HG03175 (cell line): ENCODE measurements around the gene IRAK3.
A peak's percentile ranks its signal among the peaks of the same experiment; 100 is the strongest.

ENCODE experiments used
- ATAC-seq: cut with Tn5 transposase; IDR thresholded peaks from one replicate; pipeline ENCODE4 v1.9.1; 2021; ENCODE audit warnings: mild to moderate bottlenecking, moderate library complexity; ENCODE audit not compliant: unreplicated experiment

Gene IRAK3

DNA sequence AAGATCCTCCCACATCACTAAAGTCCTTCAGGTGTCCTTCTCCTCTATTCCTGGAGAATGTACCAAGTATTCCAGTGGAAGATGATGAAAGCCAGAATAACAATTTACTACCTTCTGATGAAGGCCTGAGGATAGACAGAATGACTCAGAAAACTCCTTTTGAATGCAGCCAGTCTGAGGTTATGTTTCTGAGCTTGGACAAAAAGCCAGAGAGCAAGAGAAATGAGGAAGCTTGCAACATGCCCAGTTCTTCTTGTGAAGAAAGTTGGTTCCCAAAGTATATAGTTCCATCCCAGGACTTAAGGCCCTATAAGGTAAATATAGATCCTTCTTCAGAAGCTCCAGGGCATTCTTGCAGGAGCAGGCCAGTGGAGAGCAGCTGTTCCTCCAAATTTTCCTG is 58.7 kb downstream of the IRAK3 start:
- ATAC-seq, result no peak

DNA sequence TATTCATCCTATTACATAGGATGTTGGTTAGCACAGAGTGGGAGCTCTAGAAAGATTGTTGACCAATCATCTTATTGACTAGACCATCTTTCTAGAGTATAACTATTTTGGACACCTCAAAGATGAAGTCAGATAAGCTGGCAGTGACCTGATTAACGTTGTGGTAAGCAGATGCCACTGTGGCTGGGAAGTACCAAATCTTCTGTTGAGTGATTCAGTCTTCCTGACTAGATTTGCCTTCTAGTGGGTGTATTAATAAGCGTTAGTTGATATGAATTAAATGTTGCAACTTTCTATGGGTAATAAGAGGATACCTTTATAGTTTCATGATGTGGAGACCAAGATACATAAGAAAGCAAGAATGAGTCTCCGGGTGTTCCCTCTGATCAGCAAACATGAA is 62.0 kb downstream of the IRAK3 start:
- ATAC-seq, result no peak

DNA sequence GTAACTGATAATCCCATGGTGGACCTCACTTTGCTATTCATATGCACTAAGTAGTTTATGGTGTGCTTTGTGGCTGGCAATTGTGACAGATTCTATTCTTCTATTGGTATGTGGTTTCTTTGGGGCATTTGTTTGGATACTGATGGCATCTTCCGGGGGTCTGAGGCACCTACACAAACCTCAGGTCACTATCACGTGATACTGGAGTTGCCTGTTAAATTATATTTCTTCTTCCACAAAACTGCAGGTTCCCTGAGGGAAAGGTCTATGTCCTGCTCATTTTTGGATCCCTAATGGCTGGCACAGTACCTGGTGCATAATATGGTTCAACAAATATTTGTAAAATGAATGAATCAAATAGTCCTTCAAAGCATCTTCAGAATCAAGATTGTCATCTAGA is 63.8 kb downstream of the IRAK3 start:
- ATAC-seq, result no peak

DNA sequence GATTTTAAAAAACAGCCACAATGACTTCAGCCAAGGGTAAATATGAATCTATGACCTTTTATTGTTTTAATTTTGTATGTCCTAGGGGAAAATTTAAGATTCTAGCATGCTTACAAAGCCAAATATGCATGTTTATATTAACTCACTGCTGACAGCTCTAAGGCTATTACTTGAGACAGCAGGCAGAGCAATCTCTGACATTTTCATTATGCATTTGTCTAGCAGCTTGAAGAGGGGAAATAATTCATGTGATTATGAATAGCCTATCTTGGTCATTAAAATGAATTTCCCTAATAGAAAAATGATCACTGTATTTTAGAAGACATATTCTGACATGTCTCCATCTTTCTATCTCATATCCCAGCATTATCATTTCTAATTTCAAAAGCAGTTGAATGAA is 66.7 kb downstream of the IRAK3 start:
- no peak for ATAC-seq

DNA sequence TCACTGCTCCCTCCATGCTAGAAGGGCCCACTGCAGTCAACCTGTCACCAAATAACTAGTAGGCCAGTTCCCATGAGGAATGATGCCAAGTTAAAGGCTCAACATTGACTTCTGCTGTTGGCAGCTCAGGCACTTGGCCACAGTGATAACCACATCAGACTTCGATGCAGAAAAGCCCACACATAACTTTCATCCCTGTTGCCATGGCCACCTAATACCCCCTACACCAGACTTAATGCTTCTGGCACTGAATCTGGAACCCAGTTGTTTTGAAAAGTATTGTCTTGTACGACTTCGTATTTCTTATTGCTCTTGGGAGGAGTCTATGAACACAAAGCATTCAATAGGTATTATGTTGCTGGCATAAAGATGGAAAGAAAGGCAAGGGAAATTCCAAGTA is 69.0 kb downstream of the IRAK3 start:
- no peak for ATAC-seq

DNA sequence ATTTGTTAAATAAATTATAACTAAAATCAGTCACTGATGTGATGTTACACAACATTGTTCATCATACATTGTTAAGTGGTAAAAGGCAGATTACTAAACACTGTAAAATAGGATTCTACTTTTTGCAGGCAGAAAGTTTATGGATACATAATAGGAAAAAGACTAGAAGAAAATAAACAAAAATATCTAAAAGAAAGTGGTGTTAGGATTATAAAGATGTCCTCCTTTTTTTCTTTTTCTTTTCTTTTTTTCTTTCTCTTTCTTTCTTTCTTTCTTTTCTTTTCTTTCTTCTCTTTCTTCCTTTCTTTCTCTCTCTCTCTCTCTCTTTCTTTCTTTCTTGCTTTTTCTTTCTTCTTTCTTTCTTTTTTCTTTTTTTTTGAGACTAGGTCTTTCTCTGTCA is 73.7 kb downstream of the IRAK3 start:
- ATAC-seq, result no peak

DNA sequence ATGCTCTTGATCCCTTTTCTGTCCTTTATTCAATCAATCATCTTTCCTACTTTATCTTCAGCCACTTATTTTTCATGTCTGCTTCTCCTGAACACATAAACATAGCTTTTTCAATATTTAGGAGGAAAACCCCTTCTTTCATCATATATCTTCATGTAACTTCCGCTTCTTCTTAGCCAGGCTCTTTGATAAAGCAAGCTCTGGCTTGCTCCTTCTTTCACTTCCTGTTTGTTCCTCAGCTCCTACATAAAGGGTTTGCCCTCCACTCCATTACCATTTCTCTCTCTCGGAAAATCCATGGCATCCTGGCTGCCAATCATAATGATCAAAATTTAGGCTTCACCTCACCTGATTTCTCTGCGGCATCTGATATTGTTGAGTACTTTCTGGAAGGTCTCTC is 79.5 kb downstream of the IRAK3 start:
- ATAC-seq, result no peak

DNA sequence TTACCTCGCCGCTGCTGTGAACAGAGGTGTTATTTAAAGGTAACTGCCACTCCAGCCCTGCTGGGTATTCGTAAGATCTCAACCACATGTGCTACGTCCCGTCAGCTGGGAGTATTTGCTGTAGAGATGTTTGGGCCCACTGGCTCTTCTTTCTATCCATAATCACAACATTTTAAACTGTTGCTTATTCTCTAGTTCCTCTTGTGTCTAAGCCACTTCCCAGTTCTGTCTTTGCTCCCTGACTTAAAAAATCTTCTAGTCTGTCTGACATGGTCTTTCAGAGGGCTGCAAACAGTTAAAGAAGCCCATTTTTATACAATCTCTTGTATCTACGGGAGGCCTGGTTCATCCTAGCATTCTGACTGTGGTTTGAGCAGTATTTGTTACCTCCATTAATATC is 80.1 kb downstream of the IRAK3 start:
- no peak for ATAC-seq

DNA sequence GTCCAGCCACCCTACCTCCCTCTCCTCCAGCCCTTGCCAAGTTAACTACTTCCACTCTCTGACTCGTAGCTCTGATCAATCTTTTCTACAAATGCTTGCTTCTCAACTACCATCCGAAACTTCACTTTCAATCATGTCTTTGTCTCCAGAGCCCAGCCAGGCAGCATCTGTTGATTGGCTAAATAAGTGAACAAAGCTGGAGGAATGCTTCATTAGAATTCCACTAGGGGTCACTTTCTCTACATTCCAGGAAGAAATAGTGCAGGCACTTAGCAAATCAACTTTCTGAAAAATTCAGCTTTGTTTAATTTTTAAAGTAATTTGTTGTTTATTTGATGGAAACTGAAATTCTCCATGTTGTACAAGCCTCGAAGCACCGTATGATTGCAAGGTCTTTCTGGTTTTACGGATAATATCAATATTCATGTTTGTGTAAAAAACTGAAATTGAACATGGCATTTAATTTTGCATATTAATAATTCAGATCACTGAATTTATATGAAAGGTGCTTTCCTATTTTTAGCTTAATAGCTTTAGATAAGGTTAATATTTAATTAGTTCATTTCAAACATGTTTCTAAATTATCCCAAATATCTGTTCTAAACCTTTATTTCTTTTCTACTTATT is 80.9 kb downstream of the IRAK3 start:
- ATAC-seq, result peak; percentile 60

DNA sequence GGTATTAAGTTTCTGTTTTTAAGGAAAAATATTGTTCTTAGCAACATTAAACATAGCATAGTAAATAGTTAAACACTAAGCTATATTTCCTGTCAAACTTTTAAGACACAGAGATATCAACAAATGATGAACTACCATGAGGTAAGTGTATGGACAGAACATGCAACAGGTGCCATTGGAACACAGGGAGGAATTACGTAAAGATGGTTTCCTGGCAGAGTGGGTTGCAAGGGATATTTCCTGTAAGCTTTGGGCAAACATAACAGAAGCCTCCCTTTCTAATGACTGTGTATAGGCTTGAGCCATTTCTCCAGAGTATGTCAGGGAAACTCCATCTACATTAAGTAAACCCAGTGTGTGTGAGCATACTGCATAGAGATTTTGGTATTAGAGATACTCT is 81.6 kb downstream of the IRAK3 start:
- ATAC-seq, result no peak

DNA sequence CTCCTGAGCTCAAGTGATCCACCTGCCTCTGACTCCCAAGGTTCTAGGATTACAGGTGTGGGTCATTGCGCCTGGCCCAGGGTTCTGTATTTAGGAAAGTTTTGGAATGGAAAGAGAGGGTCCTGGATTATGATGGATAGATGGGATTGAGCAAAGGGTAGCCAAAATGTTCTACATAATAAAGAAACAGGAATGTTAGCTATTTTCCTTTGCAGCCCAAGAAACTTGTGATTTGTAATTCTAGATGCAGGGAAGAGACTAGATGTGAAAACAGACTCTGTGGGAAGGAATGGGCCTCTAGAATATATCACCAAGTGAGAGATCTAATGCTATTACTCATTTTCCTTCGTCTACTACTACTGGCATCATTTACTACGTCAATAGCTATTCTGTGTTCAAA is 83.6 kb downstream of the IRAK3 start:
- no peak for ATAC-seq

DNA sequence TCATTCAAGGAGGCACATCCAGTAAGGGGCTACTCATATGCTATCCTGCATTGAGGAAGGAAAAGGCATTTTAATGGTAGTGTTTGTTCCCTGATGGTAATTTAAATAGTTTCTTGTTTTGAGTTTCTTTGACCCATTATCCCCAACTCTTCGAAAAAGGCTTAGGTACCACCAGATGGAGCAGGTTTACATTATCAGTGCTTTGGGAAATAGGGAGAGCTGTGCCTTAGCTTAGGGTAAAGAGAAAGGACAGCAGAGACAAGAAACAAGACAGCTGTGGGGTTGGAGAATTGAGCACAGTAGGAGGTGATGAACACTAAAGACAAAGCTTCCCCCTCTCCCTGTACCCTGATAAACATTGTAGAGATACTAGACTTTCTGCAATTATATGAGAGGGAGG is 84.1 kb downstream of the IRAK3 start:
- no peak for ATAC-seq

DNA sequence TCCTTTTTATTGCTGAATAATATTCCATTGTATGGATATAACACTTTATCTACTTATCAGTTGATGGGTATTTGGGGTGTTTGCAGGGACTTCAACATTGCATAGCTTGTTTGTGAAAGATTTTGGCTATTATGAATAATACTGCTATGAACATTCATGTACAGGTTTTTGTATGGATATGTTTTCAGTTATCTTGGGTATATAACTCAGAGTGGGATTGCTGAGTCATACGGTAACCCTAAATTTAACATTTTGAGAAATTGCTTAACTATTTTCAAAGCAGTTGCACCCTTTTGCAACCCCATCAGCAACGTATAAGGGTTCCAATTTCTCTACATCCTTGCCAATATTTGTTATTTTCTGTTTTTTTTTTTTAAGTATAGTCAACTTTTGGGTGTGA is 86.0 kb downstream of the IRAK3 start:
- ATAC-seq, result no peak

DNA sequence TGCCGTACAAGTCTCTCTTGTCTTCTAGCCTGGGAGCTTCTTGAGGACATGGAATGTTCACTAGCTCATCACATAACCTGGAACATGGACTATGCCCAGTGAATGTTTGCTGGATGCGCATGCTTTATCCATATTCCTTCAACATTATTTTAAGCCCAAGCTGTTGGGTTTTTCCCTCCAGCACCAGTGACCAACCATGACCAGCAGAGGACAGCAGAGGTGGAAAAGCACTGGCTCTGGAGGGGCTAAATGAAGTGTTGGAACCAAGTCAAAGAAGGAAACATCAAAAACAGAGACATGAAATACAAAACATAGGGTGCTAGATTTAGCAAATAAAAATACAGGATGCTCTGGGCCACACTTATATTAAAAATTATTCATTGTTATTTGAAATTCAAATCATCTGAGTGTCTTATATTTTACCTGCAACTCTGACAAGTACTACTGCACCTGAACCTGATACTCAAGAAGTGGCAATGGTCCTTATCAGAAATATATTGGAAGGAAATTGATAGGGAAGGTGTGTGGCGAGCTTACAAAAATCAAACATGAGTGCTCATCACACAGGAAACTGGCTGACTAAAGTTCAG is 90.2 kb downstream of the IRAK3 start:
- no peak for ATAC-seq

DNA sequence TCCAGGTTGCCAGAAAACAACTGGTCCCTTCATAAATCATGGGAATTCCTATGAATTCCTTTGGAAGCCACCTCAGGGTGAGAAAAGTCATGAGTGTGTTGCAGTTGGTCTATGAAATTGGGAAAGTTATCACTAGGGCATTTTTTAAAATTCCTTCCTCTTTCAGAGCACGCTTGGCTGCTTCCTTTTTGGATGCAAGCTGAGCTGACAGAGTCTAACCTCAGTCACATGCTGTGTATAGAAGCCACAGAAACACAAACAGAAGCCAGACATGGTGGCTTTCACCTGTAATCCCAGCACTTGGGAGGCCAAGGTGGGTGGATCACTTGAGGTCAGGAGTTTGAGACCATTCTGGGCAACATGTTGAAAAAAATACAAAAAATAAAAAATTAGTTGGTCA is 91.5 kb downstream of the IRAK3 start:
- no peak for ATAC-seq

DNA sequence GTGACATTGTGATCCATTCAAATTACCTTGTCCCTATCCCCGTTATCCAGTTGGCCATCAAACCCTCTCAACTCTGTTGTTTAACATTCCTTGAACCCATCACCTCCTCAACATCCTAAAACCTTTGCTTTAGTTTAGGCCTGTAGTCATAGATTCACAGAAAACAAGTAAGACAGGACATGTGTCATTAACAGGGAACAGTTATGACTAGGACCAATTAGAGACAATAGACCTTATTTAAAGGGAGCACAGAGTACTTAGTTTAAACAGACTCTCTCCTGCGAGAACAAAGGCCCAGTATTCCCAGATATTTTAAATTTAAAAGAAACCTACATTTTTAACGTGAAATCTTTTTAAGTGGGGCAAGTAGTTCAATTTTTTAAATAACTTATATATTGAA is 93.2 kb downstream of the IRAK3 start:
- no peak for ATAC-seq

DNA sequence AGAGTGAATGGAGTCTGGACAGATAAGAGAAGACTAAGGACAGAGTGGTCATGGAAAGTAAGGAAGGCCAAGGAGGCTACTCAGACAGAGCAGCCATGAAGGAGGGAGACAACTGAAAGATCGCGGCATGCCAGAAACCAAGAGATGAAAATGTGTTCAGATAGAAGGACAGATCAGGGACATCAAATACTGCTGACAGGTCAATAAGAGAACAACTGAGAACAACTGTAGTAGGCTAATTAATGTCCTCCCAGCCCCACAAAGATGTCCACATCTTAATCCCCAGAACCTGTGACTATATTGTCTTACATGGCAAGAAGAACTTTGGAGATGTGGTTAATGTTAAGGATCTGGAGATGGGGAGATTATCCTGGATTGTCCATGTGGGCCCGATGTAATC is 98.3 kb downstream of the IRAK3 start:
- ATAC-seq, result no peak

DNA sequence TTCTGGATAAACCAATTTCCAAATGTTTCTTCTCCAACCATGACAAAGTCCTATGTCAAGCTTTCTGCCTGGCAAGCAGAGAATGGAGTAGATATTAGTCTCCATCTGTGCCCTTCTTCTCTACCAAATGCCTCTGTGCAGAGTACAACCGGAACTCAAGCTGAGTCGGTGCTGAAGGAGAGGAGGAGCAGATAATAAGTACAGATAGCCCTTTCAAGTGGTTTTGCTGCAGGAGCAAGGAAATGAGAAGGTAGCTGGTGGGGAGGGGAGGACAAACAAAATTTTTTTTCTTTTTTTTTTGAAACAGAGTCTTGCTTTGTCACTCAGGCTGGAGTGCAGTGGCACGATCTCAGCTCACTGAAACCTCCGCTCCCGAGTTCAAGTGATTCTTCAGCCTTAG is 99.1 kb downstream of the IRAK3 start:
- ATAC-seq, result no peak

DNA sequence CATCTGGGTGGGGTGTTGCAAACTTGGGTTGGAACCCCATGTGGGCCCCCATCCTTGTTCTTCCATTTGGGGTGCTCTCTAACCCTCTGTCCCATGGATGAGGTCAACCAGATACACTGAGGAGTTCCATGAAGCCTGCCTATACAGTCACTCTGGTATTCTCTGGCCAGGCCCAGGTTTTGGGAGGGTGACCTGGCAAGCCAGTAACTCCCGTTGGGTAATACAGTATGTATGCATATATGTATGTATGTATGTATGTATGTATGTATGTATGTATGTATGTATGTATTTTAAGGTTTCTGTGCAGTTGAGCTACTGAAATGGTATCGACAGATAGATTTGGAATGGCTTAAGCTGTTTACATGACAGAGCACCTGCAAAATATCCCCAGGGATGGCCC is 100.5 kb downstream of the IRAK3 start:
- no peak for ATAC-seq

DNA sequence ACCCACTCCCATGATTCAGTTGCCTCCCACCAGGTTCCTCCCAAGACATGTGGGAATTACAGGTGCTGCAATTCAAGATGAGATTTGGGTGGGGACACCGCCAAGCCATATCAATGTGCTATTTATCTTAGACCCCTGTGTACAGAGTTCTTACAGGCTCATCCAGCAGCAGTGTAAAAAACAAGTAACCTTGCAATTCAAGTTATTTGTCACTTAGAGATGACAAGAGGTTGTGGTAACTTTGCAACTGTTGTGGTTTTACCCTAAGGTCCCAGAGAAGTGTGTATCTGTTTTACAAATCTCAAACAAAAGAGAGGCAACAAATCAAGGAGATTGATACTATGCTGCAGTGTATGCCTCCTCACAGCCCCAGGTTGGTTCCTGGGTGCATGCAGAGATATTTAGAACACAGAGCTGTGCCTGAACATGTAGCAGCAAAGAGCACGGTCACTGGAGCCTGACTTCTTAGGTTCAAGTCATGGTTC is 101.7 kb downstream of the IRAK3 start:
- no peak for ATAC-seq

DNA sequence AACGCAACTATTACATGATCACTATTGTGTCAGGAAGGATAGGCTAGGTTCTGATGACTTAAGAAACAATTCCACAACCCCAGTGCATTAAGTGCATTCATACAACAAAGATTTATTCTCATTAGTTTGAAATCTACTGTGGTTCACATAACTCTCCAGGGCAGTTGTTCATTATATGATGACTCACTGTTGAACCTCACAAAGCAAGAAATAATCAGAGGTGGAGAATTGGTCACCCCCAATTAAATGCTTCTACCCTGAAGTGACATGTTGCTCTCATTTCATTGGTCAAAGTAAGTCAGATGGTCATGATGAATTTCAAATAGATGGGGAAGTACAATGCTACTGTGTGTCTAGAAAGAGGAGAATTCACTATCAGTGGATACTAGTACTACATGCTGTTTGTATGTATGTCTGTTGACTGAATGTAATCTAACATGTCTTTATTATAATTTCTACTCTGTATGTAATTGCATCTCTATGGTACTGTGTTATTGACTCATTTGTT is 107.2 kb downstream of the IRAK3 start:
- ATAC-seq, result no peak

DNA sequence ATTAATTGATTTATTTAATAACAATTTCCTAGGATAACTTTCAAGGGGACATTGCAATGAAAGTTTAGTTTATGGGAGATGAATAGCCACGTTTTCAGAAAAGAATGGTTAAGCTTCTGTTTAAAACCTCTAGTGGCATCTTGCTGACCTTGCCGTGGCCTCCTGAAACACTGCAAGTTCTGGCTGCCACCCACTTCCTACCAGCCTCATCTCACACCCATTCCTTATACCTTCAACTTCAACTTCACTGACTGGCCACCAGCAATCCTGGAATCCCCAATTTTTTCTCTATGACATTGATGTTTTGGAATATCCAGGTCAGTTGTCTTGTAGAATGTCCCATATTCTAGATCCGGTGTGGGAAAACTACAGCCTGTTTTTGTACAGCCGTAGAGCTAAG is 108.1 kb downstream of the IRAK3 start:
- ATAC-seq, result no peak

DNA sequence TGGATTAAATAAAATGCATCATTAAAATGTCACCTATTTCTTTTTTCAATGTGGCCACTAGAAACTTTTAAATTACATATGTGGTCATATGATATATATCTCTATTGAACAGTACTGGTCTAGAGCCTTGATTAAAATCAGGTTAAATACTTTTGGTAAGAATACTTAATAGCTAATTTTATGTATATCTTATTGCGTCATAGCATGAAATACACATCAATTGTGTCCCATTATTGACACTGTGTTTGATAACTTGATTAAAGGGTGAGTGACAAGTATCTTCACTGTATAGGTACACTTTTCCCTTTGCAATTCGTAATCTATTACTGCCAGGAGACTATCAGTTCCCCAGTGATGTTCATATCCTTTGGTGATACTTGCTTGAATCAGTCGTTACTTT is 108.9 kb downstream of the IRAK3 start:
- ATAC-seq, result no peak
